Urinary bladder (tissue), 4 donors: Measurements from ENCODE around the gene IAPP. TPM values are rescaled to one million over a fixed set of nuclear protein-coding genes. Genes with fewer than 3 reads are reported as not detected.

ENCODE experiments used
- DNase-seq: peaks from one replicate; pipeline ENCODE4 v3.0.0-alpha.2; 2015; ENCODE audit errors: extremely low spot score
- H3K27ac ChIP-seq: one replicate; pipeline ENCODE4 v1.5.1; 2013; ENCODE audit warnings: low read depth, mild to moderate bottlenecking, moderate library complexity
- H3K36me3 ChIP-seq: one replicate; pipeline ENCODE4 v1.6.1; 2013; ENCODE audit warnings: mild to moderate bottlenecking, moderate library complexity; ENCODE audit not compliant: insufficient read depth
- H3K4me1 ChIP-seq: one replicate; pipeline ENCODE4 v1.6.1; 2013; ENCODE audit warnings: mild to moderate bottlenecking, moderate library complexity; ENCODE audit not compliant: insufficient read depth
- H3K4me3 ChIP-seq: one replicate; pipeline ENCODE4 v1.5.1; 2013; ENCODE audit warnings: low read depth, low read length
- WGBS: extraction: QIAGEN DNeasy Blood & Tissue Kit; methylation state at CpG from one replicate; pipeline ENCODE4 v1.1.7; 2013; 5-methylcytosine and 5-hydroxymethylcytosine counted together
- polyA plus RNA-seq: library from polyadenylated mRNA; stranded (reverse); fragments of 200-250 nt; gene quantifications from one replicate; pipeline ENCODE4 v1.2.3, GENCODE V29; 2013
- total RNA-seq: library from RNA; depleted of rRNA; stranded (reverse); fragments of >200 nt; gene quantifications from one replicate; pipeline ENCODE4 v1.2.3, GENCODE V29; 2014
- donor health status: healthy with polysubstance abuse.
- donor health status: healthy.

IAPP gene
- not detected for total RNA-seq
- polyA plus RNA-seq = not detected

DNA sequence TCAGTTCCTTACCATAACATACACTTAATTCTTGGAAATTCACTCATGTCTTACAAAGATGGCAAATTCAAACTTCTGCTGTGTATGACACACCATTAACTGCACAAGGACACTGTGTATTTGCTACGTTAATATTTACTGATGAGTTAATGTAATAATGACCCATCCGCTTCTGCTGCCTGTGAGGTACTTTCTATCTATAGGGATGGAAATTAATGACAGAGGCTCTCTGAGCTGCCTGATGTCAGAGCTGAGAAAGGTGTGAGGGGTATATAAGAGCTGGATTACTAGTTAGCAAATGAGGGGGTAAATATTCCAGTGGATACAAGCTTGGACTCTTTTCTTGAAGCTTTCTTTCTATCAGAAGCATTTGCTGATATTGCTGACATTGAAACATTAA is at the start of gene IAPP:
IAPP (plus strand) TSS at position 301 of the 400 bp plus-strand sequence. CDS start 450 bp downstream, outside the sequence.
- 74% methylated on average over 2 of the region's 2 CpGs for WGBS
- H3K36me3 ChIP-seq = no peaks in the 10 kb centered on the region

DNA sequence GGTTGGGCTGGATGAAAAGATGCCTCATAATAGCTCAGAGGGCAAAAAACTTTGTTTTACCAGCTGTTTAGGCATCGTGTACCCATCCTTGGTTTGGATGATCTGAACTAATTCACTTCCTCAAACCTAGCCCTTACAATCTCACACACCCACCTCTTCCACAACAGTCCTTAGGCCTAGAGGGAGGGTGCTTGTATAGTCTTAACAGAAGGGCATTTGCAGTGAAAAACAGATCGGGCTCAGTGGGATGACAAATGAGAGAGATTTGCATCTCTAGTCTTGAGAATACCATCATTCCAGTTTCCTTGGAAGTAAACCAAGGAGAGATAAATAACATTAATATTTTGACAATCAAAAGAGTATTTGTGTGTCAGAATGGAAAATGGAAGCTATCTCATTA is 49.0 kb upstream of the IAPP start:
- no peak overlapping the region for H3K27ac ChIP-seq
- no peak for DNase-seq

More for the DNA sequence above, at the start of gene IAPP:
- H3K27ac ChIP-seq = no peak within 1 kb of the TSS
- no peak for DNase-seq
- H3K4me1 ChIP-seq = no peaks in the 10 kb centered on the region
- H3K4me3 ChIP-seq = no peak within 1 kb of the TSS

DNA sequence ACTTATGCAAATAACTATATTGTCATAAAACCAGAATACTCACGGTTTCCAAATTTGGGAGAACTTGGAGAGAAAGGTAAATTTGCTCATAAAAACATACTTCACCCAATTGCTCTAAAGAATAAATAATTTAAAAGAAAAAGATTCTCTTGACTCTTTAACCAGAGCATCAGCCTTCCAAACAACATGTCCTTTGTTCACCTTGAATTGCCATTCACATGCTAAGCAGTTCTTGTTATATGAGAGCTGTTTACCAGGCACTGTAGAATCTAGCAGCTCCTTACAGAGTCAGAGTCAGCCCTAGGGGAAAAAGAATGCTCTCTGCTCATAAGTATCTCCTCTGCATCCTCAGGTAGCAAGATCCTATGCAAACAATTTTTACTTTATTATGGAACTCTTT is 48.2 kb upstream of the IAPP start:
- WGBS = 18% methylated on average over 1 of the region's 1 CpG
- Histone ChIP-seq H3K36me3 (no peaks in the 10 kb centered on the region), H3K4me1 (no peaks in the 10 kb centered on the region), H3K4me3 (no peak overlapping the region), H3K27ac (no peak overlapping the region)
- no peak for DNase-seq

More for the DNA sequence above, 49.0 kb upstream of the IAPP start:
- H3K36me3 ChIP-seq = no peaks in the 10 kb centered on the region
- H3K4me1 ChIP-seq = no peaks in the 10 kb centered on the region
- WGBS = 40% methylated on average over 2 of the region's 2 CpGs
- no peak overlapping the region for H3K4me3 ChIP-seq

DNA sequence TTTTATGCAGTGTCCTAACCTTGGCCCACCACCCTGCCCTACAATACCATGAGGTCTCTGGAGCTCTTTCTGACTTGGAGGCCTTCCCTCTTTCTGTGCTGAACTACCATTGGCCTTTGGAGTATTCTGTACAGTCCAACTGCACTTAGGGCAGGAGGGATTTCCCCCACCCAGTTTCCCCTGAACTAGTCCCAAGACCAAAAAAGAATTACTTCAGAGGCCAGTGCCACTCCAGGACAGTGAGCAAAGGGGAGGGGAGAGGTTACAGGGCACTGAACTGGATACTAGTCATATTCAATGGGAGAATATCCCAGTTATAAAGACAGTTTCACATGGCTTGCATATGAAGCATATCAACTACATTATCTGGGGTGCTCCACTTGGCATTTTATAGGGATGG is 44.1 kb upstream of the IAPP start:
- H3K4me3 ChIP-seq = no peak overlapping the region
- no peak for DNase-seq
- no peaks in the 10 kb centered on the region for H3K36me3 ChIP-seq
- H3K27ac ChIP-seq = no peak overlapping the region
- no peaks in the 10 kb centered on the region for H3K4me1 ChIP-seq

DNA sequence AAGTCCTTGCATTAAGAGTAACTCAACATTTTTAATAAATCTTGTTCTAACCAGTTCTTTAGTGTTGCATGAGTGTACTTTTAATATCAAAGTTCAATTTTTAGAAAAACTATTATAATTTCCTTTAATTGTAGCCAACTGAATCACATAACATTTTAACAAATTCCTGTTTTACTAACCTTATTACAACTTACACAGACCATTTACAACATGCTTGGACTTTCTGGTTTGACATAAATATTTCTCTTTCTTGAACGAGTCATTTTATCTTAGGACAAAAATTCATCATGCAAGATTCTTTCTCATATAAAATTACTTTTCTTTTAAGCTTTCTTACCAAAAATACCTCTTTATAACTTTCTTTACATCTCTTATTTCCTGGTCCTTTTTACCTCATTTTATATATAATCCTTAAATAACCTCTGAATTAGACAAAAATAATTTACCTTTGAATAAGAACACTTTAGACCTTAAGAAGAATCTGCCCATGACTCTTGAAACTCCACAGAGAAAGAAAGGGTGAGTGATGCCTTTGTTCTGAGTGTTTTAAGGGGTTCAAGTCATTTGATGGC is 41.9 kb upstream of the IAPP start:
- 64% methylated on average over 1 of the region's 1 CpG for WGBS
- no peak overlapping the region for H3K27ac ChIP-seq
- DNase-seq = no peak
- H3K4me3 ChIP-seq = no peak overlapping the region
- H3K36me3 ChIP-seq = no peaks in the 10 kb centered on the region
- no peaks in the 10 kb centered on the region for H3K4me1 ChIP-seq

DNA sequence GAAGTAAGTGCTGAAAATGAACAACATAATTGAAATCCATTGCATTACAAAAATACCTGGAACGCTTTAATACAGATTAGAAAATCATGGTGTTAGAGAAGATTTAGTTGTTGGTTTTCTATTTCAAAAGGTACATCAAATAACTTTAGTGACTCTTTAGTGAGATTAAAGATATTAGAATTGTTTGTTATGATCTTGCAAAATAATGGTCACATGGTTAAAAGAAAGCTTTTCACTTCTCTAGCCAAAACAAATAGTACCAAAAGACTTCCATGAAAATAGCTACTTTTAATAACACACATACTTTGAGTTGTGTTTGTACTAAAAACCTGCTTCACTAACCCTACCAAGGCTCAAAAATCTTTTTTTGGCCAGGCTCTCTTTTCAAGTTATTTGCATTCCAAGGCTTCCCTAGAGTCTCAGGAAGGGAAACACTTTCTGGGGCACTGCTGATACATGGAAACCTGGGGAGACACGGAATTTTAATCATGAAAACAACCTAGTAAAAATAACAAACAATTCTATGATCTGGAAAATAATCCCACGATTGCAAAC is 37.9 kb upstream of the IAPP start, which contains the start of gene SLCO1A2:
SLCO1A2 (minus strand) TSS at position 147 of the 555 bp plus-strand sequence. CDS start 270 bp downstream, outside the sequence.
- H3K4me1 ChIP-seq = no peaks in the 10 kb centered on the region
- 68% methylated on average over 3 of the region's 3 CpGs for WGBS
- no peaks in the 10 kb centered on the region for H3K36me3 ChIP-seq
- no peak within 1 kb of the TSS for H3K4me3 ChIP-seq
- DNase-seq = no peak
- no peak within 1 kb of the TSS for H3K27ac ChIP-seq

DNA sequence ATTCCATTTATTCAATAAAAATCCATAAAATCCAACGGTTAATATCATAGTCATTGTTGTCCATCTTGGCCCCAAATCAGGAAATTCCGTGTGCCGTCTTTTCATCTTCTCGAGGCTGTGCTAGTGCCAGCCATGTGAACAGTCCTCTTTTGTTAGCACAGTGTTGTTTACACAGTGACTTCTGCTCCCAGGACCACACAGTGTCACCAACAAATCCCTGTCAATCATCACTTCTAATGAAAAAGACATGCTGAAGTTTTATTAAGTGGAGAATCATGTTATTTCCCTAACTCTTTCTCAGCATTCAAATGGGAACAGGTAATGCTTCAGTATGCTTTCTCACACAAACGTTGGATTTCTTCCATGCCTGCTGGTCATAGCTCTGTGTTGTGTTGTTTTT is 36.0 kb upstream of the IAPP start:
- WGBS = 66% methylated on average over 5 of the region's 5 CpGs

DNA sequence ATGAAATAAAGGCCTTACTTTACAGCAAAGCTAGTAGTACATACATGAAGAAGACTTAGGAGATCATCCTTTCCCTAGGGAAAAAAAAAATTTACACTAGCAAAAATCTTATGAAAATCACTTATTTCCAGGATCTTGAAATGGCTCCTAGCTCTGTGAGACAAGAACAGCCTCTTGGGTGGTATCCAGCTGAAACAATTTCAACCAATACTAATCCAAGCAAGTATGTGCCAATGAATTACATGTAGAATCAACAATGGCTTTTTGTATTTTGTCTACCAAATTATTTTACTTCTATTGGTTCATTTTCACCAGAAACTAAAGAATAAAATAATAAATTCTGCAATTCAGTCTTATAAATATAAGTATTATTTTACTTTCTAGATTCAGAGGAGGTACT is 35.2 kb upstream of the IAPP start:
- Histone ChIP-seq H3K4me3 (no peak overlapping the region), H3K27ac (no peak overlapping the region), H3K4me1 (no peaks in the 10 kb centered on the region), H3K36me3 (no peaks in the 10 kb centered on the region)
- DNase-seq = no peak

More for the DNA sequence above, 36.0 kb upstream of the IAPP start:
- DNase-seq = no peak
- no peak overlapping the region for H3K4me3 ChIP-seq
- no peaks in the 10 kb centered on the region for H3K36me3 ChIP-seq
- no peak overlapping the region for H3K27ac ChIP-seq
- no peaks in the 10 kb centered on the region for H3K4me1 ChIP-seq

DNA sequence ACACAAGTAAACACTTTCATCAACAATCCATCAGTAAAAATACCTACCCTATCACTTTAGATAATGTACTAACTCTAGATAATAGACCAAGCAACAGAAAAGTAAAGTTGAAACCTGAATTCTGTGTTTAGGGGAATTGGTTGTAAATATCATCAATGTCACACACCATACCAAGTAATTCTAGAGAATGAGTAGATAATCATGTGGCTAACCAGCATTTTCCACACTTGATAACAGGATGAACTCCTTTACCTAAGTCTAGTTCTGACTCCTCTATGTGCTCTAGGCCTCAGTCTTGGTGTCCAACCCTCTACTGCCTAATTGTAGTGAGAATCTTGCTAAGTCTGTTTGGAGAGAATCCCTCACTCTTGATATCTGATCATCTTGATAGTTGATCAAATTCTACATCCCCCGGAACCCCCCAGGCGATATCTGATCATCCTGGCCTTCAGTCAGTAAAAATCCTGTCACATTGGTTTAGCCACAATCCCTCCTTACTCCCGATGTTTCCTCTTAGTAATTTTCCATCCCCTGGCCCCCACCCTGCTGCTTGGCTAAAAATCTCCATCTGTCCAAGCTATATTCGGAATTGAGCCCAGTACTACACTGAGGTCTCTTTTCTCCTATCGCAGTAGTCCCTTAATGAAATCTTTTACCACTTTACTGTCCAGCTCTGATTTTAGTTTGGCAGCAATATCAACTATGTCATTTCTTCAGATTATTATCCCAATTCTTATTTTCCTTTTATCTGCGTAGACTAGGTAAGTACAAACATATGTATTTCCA is 34.5 kb upstream of the IAPP start:
- no peaks in the 10 kb centered on the region for H3K36me3 ChIP-seq
- WGBS = 90% methylated on average over 6 of the region's 6 CpGs

DNA sequence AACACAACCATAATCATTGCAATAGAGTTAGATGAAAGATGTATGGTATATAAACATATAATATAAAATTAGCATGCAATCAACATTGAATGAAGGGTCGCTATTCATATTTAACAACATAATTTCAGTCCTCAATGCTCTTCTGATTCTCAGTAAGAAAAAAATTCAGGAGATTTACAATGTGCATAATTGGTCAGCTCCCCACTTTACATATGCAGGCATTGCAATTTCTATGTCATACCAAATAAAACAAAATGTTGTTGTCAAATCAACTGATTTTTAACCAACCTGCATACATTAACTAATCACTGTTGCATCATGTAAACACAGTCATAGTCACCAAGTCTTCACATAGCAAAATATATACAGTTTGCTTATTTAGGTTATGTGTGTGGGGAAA is 32.8 kb upstream of the IAPP start:
- Histone ChIP-seq H3K36me3 (no peaks in the 10 kb centered on the region), H3K4me1 (no peaks in the 10 kb centered on the region), H3K4me3 (no peak overlapping the region), H3K27ac (no peak overlapping the region)
- 91% methylated on average over 1 of the region's 1 CpG for WGBS
- DNase-seq = no peak

More for the DNA sequence above, 34.5 kb upstream of the IAPP start:
- no peak overlapping the region for H3K27ac ChIP-seq
- no peaks in the 10 kb centered on the region for H3K4me1 ChIP-seq
- DNase-seq = no peak
- H3K4me3 ChIP-seq = no peak overlapping the region

DNA sequence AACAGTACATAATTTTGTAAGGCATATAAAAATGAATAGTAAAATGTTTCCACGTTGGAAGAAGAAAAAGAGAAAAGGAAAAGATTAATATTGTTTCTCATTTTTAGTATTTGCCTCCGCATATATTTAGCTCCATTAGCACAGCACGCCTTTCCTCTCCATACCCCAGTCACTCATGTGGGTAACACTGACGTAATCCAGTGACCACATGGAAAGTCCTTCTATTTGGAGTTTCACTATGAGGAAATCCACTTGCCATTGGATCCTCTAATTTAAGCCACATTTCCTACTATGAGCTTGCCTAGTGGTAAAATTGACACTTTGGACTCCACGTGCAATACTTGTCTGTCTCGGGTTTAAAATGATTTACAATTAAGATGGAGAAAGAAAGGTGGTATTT is 32.3 kb upstream of the IAPP start:
- WGBS = 77% methylated on average over 6 of the region's 6 CpGs
- Histone ChIP-seq H3K4me3 (no peak overlapping the region), H3K36me3 (no peaks in the 10 kb centered on the region), H3K4me1 (no peaks in the 10 kb centered on the region), H3K27ac (no peak overlapping the region)
- DNase-seq = no peak

DNA sequence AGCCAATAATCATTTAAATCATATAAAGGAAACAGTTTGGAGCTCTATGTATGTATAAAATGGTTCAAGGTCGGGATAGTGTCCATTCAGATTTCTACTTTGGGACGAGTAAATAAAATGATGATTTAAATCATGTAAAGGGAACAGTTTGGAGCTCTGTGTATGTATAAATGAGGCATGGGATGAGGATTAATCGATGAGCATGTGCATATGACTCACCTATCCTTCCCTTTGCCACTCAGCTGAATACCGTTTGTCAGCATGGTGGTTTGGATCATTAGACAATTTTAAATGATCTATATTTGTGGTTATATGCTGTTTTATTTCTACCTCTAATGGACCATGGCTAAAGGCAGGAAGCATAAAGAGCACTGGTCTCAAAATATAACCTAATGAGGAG is 30.9 kb upstream of the IAPP start:
- Histone ChIP-seq H3K4me3 (no peak overlapping the region), H3K4me1 (no peaks in the 10 kb centered on the region), H3K36me3 (no peaks in the 10 kb centered on the region), H3K27ac (no peak overlapping the region)
- WGBS = 76% methylated on average over 4 of the region's 4 CpGs
- DNase-seq = no peak

DNA sequence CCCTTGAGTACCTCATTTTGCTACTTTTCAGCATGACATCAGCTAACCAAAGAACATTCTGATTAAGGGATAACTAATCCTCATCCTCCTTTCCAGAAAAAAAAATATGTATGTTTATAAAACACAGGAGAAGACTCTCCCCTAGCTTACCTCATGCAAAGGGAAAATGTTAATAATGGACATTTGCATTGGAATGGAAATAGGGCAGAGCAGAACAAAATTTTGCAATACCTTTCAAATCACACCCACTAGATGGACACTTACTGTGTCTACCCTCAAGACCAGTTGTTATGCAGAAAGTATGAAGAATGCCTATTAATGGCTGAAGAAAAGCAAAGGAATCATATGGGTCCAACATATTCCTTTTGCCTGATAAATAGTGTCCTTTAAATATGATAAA is 29.1 kb upstream of the IAPP start:
- no peaks in the 10 kb centered on the region for H3K36me3 ChIP-seq
- no peak overlapping the region for H3K27ac ChIP-seq
- no peak for DNase-seq
- H3K4me3 ChIP-seq = no peak overlapping the region
- H3K4me1 ChIP-seq = no peaks in the 10 kb centered on the region

DNA sequence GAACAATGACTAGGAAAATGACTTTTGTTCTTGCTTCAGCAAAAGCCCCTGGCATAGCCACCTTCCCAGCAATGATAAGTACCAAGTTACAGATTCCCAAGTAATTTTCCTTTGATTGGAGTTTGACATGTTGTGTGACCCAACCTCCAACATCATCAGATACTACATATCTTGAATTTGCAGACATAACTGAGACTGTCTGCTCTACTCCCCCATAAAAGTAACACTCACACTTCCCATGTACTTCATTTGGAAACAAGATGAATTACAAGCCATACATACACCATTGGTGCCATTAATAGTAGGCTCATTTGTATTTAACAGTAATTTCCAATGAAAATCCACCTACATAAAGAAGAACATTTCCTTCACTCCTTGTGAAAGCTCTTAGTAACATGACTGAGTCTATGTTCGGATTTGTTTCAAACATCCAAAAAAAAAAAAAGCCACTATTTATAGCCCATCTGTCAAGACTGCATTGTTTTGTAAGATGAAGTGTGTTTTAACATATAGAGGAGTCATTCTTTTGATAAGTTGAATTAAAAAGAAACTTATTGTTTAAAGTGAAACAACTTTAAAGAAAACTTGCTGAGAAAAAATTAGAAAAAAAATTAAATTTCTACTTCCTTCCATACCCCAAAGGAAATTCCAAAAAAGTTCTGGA is 26.0 kb upstream of the IAPP start:
- DNase-seq = no peak
- WGBS = 45% methylated on average over 1 of the region's 1 CpG
- H3K36me3 ChIP-seq = no peaks in the 10 kb centered on the region
- no peak overlapping the region for H3K27ac ChIP-seq
- H3K4me3 ChIP-seq = no peak overlapping the region
- H3K4me1 ChIP-seq = no peaks in the 10 kb centered on the region
